HepG2 (cell line): ENCODE data around the gene STMN1. TPM values are rescaled to one million over a fixed set of nuclear protein-coding genes. Genes with fewer than 3 reads are reported as not detected.

Experiments
- ATAC-seq: fragments of 200-7000 bp; cut with Tn5 transposase; 3 replicates; pipeline ENCODE4 v1.9.1; 2020; ENCODE audit warnings: mild to moderate bottlenecking, moderate library complexity
- BruUV-seq: library from RNA; stranded (reverse); fragments of 400-500 nt; replicated peaks from 2 replicates; lab custom pipeline; 2021; lab: Mats Ljungman, UMichigan
- CTCF ChIA-PET: fragments of 300-600 bp; formaldehyde crosslinking; extraction: SDS; loops from one replicate; lab custom pipeline; 2021; ENCODE audit warnings: low total read pairs, inconsistent platforms, low intra/inter-chr PET ratio; lab: Yijun Ruan, JAX
- POLR2A ChIA-PET: fragments of 350-600 bp; sonication (Branson Sonifier 250); formaldehyde crosslinking; loops from one replicate; lab custom pipeline; 2020; ENCODE audit warnings: antibody characterized with exemption, inconsistent platforms; lab: Yijun Ruan, JAX
- DNase-seq: peaks from one replicate; pipeline ENCODE4 v3.0.0-alpha.2; 2015; ENCODE audit warnings: low spot score
- FAIRE-seq: peaks from 3 replicates; lab custom pipeline; 2011; peaks lifted over from hg19 to GRCh38; lab: Jason Lieb, UNC
- H2AFZ ChIP-seq: one replicate; pipeline ENCODE4 v1.6.1; 2011; ENCODE audit warnings: low read length, inconsistent platforms
- H3K27ac ChIP-seq: fragments of 300-600 bp; 3 replicates; pipeline ENCODE4 v1.8.0; 2011; ENCODE audit warnings: mixed run types, mild to moderate bottlenecking, mixed read lengths, low read length, inconsistent platforms; ENCODE audit not compliant: insufficient read depth; ENCODE audit errors: extremely low read length
- H3K27me3 ChIP-seq, 2 experiments: fragments of 200-600 bp in 1 of 2; 2 replicates in 1 of 2; 3 replicates in 1 of 2; pipeline versions ENCODE4 v1.6.0 to v1.8.0; 2011; ENCODE audit warnings: low read length in 2 of 2, mild to moderate bottlenecking in 2 of 2, moderate library complexity in 2 of 2, inconsistent platforms in 1 of 2; ENCODE audit not compliant: insufficient read depth in 2 of 2, control insufficient read depth in 1 of 2
- H3K36me3 ChIP-seq, 2 experiments: fragments of 200-600 bp in 1 of 2; replicated peaks in 1 of 2; 2 replicates in 1 of 2; 3 replicates in 1 of 2; pipeline versions ENCODE4 v1.5.1 to v1.8.0; 2011; ENCODE audit warnings: low read length in 2 of 2, inconsistent platforms in 1 of 2; ENCODE audit not compliant: insufficient read depth in 2 of 2, control insufficient read depth in 1 of 2
- H3K4me1 ChIP-seq: 2 replicates; pipeline ENCODE4 v1.5.1; 2012; ENCODE audit warnings: low read length, inconsistent platforms; ENCODE audit not compliant: insufficient read depth
- H3K4me2 ChIP-seq: 2 replicates; pipeline ENCODE4 v1.6.0; 2011; ENCODE audit warnings: low read depth, low read length, inconsistent platforms
- H3K4me3 ChIP-seq, 3 experiments: fragments of 200-600 bp in 1 of 3; sonication (generic), shearing (Covaris generic) in 1 of 3; replicated peaks in 1 of 3; 2 replicates each; pipeline ENCODE4 v1.5.1; 2011 to 2016; ENCODE audit warnings: low read length in 3 of 3, inconsistent platforms in 2 of 3, low read depth in 2 of 3, mild to moderate bottlenecking in 2 of 3, control low read depth in 1 of 3, mixed read lengths in 1 of 3; ENCODE audit not compliant: insufficient read depth in 1 of 3
- H3K79me2 ChIP-seq: one replicate; pipeline ENCODE4 v1.6.1; 2011; ENCODE audit warnings: low read length, inconsistent platforms; ENCODE audit not compliant: insufficient read depth
- H3K9ac ChIP-seq: 2 replicates; pipeline ENCODE4 v1.6.0; 2011; ENCODE audit warnings: mild to moderate bottlenecking, low read depth, low read length, inconsistent platforms; ENCODE audit not compliant: insufficient read depth
- H3K9me3 ChIP-seq: 2 replicates; pipeline ENCODE4 v1.5.1; 2012; ENCODE audit warnings: mild to moderate bottlenecking, low read length
- H4K20me1 ChIP-seq: 2 replicates; pipeline ENCODE4 v1.6.0; 2011; ENCODE audit warnings: inconsistent platforms, mild to moderate bottlenecking, low read length, moderate library complexity; ENCODE audit not compliant: insufficient read depth
- GATA4 ChIP-seq: sonication (generic); IDR thresholded peaks from 2 replicates; pipeline ENCODE4 v1.6.1; 2016; ENCODE audit warnings: antibody characterized with exemption, low read depth, borderline replicate concordance
- NKX3-1 ChIP-seq: sonication (generic); formaldehyde crosslinking; IDR thresholded peaks from 2 replicates; pipeline ENCODE4 v1.5.0; 2020; ENCODE audit warnings: missing genetic modification reagents
- ZNF577 ChIP-seq: sonication (generic); formaldehyde crosslinking; IDR thresholded peaks from 2 replicates; pipeline ENCODE4 v1.4.0; 2020; ENCODE audit warnings: mild to moderate bottlenecking, low read depth, missing genetic modification reagents, borderline replicate concordance
- ZNF605 ChIP-seq: sonication (generic); formaldehyde crosslinking; IDR thresholded peaks from 2 replicates; pipeline ENCODE4 v1.8.0; 2022; ENCODE audit warnings: mild to moderate bottlenecking, missing genetic modification reagents
- ZNF629 ChIP-seq: sonication (generic); formaldehyde crosslinking; conservative IDR thresholded peaks from 2 replicates; pipeline ENCODE4 v1.5.0; 2020; ENCODE audit warnings: missing genetic modification reagents
- ZNF782 ChIP-seq: sonication (generic); formaldehyde crosslinking; IDR thresholded peaks from 2 replicates; pipeline ENCODE4 v1.4.0; 2020; ENCODE audit warnings: missing genetic modification reagents, mild to moderate bottlenecking, borderline replicate concordance
- ZSCAN20 ChIP-seq: sonication (generic); formaldehyde crosslinking; IDR thresholded peaks from 2 replicates; pipeline ENCODE4 v1.4.0; 2020; ENCODE audit warnings: missing genetic modification reagents, mild to moderate bottlenecking, borderline replicate concordance
- WGBS: methylation state at CpG from one replicate; pipeline ENCODE4 v1.1.6; 2017; ENCODE audit warnings: low lambda C conversion rate; 5-methylcytosine and 5-hydroxymethylcytosine counted together
- in situ Hi-C: cut with HindIII; loops from 2 replicates; pipeline ENCODE4 v1.10.0; 2017; ENCODE audit warnings: low pct_unique_long_range_greater_than_20kb; ENCODE audit not compliant: extremely low pct_ligation_motif_present
- intact Hi-C: fragments of 100-400 bp; cut with micrococcal nuclease; formaldehyde crosslinking; loops from one replicate; pipeline ENCODE4 v1.10.0; 2022; ENCODE audit not compliant: unreplicated experiment
- polyA plus RNA-seq, 8 experiments: library from polyadenylated mRNA; depleted of rRNA in 3 of 8; stranded (reverse) in 7 of 8; unstranded in 1 of 8; fragments of >200 nt; fragmentation: Illumina TruSeq in 4 of 8; extraction: Trizol in 4 of 8; gene quantifications; 2 replicates each; pipeline versions ENCODE4 v1.2.1 to v1.2.3, GENCODE V29; 2011 to 2016; ENCODE audit warnings: low read depth in 4 of 8, missing spikeins in 1 of 8, mixed read lengths in 1 of 8; ENCODE audit not compliant: insufficient read depth in 1 of 8
- total RNA-seq, 5 experiments: library from RNA; depleted of rRNA; stranded (reverse); fragments of >200 nt; fragmentation: Illumina TruSeq; extraction: Trizol; gene quantifications; 2 replicates each; pipeline ENCODE4 v1.2.3, GENCODE V29; 2016; ENCODE audit warnings: low read depth in 1 of 5
- TF ChIP-seq, protein P1 (sequence below): sonication (generic); formaldehyde crosslinking; IDR thresholded peaks from 2 replicates; pipeline ENCODE4 v1.5.0; 2020; ENCODE audit warnings: missing genetic modification reagents

STMN1 gene
- total and polyA plus RNA-seq, 2 of the 13 experiments (the other 11 are each of a cell fraction or from before 2014, with no cell fraction given): 45.9 to 409 TPM

DNA sequence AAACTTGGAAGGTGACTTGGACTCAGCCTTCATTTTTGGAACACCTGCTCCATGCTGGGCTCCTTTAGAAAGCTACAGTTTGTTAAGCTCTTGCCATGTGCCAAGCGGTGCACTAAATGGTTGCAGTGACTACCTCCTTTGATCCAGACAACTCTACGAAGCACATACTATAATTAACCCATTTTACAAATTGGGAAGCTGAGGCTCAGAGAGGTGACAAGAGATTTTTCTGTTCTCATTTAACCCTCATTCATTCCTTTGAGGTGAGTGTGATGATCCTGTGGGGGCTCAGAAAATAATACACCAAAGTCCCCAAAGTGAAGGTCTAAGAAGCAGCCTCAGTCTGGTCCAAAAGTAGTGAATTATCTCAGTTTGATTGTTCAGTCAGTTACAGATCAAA lies 29.1 kb downstream of the STMN1 start:
- no peak overlapping the region for H3K4me2 ChIP-seq
- 92% methylated on average over 2 of the region's 2 CpGs for WGBS
- ATAC-seq: no peak

DNA sequence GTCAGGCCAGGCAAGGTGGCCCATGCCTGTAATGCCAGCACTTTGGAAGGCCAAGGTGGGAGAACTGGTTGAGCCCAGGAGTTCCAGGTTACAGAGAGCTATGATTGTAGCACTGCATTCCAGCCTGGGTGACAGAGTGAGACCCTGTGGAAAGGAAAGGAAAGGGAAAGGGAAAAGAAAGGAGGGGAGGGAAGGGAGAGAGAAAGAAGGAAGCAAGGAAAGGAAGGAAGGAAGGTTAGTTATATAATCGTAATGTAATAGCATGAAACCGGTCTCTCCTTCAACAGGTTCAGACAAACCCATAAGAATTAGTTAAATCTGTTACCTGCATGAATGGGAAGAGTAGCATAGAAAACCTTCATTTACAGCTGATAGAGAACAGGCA lies 29.5 kb downstream of the STMN1 start:
- no peak for TF ChIP-seq GATA4
- no peak for TF ChIP-seq ZNF605 (CRISPR knock-in tag)
- no peak for TF ChIP-seq NKX3-1
- TF ChIP-seq, protein P1, sequence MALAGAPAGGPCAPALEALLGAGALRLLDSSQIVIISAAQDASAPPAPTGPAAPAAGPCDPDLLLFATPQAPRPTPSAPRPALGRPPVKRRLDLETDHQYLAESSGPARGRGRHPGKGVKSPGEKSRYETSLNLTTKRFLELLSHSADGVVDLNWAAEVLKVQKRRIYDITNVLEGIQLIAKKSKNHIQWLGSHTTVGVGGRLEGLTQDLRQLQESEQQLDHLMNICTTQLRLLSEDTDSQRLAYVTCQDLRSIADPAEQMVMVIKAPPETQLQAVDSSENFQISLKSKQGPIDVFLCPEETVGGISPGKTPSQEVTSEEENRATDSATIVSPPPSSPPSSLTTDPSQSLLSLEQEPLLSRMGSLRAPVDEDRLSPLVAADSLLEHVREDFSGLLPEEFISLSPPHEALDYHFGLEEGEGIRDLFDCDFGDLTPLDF: no peak
- TF ChIP-seq ZSCAN20 (CRISPR knock-in tag): no peak
- TF ChIP-seq ZNF782 (CRISPR knock-in tag): no peak
- Histone ChIP-seq H3K27ac (no peak overlapping the region), H3K9me3 (no peaks in the 10 kb centered on the region), H3K4me2 (no peak overlapping the region), H4K20me1 (no peaks in the 10 kb centered on the region), H2AFZ (no peak overlapping the region), H3K36me3 (no peaks in the 10 kb centered on the region), H3K27me3 (no peaks in the 10 kb centered on the region; a peak in 1 of 5 replicates), H3K9ac (no peak overlapping the region), H3K79me2 (peaks cover 22% of the 10 kb centered on the region), H3K4me3 (no peak overlapping the region), H3K4me1 (peaks cover 71% of the 10 kb centered on the region)
- ChIA-PET POLR2A (interaction anchor here (1.8 kb wide), 1 partner anchor 19 kb away, joined by 7 read pairs; no protein-coding TSS in a partner anchor), CTCF (no interaction called here)
- DNase-seq (no peak), ATAC-seq (no peak), FAIRE-seq (no peak)
- in situ Hi-C loops (no loop called here), intact Hi-C loops (no loop called here)
- no TSS peak for BruUV-seq
- WGBS: 89% methylated on average over 2 of the region's 2 CpGs

More for the DNA sequence above, 29.1 kb downstream of the STMN1 start:
- FAIRE-seq (no peak), DNase-seq (no peak)
- no peaks in the 10 kb centered on the region; a peak in 1 of 5 replicates for H3K27me3 ChIP-seq
- H3K9me3 ChIP-seq: no peaks in the 10 kb centered on the region
- TF ChIP-seq ZNF577 (CRISPR knock-in tag): no peak
- peak; percentile 69 for TF ChIP-seq ZNF629 (CRISPR knock-in tag)
- H3K27ac ChIP-seq: no peak overlapping the region
- no peak overlapping the region for H3K4me3 ChIP-seq
- no peak overlapping the region for H3K9ac ChIP-seq
- BruUV-seq: no TSS peak
- intact Hi-C loops (no loop called here), in situ Hi-C loops (no loop called here)
- H3K79me2 ChIP-seq: peaks cover 22% of the 10 kb centered on the region
- ChIA-PET POLR2A (no interaction called here), CTCF (no interaction called here)
- no peak overlapping the region for H2AFZ ChIP-seq
- peaks cover 71% of the 10 kb centered on the region for H3K4me1 ChIP-seq
- no peaks in the 10 kb centered on the region for H3K36me3 ChIP-seq
- no peaks in the 10 kb centered on the region for H4K20me1 ChIP-seq
